Measurements from ENCODE around the gene PTPDC1.

Gene PTPDC1, protein sequence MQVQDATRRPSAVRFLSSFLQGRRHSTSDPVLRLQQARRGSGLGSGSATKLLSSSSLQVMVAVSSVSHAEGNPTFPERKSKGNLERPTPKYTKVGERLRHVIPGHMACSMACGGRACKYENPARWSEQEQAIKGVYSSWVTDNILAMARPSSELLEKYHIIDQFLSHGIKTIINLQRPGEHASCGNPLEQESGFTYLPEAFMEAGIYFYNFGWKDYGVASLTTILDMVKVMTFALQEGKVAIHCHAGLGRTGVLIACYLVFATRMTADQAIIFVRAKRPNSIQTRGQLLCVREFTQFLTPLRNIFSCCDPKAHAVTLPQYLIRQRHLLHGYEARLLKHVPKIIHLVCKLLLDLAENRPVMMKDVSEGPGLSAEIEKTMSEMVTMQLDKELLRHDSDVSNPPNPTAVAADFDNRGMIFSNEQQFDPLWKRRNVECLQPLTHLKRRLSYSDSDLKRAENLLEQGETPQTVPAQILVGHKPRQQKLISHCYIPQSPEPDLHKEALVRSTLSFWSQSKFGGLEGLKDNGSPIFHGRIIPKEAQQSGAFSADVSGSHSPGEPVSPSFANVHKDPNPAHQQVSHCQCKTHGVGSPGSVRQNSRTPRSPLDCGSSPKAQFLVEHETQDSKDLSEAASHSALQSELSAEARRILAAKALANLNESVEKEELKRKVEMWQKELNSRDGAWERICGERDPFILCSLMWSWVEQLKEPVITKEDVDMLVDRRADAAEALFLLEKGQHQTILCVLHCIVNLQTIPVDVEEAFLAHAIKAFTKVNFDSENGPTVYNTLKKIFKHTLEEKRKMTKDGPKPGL

DNA sequence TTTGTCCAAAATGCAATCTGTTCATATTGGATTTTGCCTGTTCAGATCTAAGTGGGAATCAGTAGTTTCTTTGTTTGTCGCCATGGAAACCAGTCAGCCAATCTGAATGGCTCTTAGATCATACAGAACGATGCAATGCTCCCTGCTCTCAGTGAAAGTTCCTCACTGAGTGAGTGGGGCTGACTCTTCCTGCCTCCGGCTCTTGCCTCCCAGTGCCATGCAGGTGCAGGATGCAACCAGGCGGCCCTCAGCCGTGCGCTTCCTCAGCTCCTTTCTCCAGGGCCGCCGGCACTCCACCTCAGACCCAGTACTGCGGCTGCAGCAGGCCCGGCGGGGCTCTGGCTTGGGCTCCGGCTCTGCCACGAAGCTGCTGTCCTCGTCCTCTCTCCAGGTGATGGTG lies at the start of gene PTPDC1:
TSS of gene PTPDC1 (plus strand) at position 151 of the 400 bp plus-strand sequence. CDS start at position 218, 67 bp downstream.
- DNase-seq: no peak

DNA sequence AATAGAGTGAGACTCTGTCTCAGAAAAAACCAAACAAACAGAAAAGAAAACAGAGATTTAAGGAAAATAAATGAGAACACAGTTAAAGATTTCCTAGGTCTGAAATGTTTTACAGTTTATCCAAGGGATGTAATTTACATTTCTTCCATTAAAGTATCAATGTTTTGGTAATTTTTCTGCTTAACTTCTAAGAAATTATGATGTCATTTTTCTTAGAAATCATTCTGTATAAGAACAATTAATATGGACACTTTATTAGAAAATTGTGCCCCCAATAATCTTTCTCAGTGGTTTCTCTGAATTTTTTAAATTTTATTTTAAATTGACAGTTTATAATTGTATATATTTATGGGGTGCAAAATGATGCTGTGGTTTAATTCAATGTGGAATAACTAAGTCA lies 49.8 kb upstream of the PTPDC1 start:
- no peak for DNase-seq

DNA sequence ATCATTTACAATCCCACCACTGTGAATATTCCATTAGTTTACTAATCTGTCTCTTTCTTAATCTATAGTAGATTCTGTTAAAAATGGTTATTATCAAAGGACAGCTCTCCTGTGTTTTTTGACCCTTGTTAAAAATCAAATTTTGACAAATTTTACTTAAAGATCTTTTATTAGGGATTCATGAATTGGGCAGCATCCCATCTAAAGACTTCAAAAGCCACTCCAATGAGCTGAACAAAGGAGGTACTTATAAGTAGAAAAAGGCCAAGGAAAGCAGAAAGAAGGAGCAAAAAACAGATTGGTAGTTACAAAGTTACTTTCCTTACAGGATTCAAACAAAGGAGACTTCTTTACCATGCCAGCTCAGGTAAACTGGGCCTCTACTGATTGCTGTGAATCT lies 44.5 kb upstream of the PTPDC1 start:
- no peak for DNase-seq

DNA sequence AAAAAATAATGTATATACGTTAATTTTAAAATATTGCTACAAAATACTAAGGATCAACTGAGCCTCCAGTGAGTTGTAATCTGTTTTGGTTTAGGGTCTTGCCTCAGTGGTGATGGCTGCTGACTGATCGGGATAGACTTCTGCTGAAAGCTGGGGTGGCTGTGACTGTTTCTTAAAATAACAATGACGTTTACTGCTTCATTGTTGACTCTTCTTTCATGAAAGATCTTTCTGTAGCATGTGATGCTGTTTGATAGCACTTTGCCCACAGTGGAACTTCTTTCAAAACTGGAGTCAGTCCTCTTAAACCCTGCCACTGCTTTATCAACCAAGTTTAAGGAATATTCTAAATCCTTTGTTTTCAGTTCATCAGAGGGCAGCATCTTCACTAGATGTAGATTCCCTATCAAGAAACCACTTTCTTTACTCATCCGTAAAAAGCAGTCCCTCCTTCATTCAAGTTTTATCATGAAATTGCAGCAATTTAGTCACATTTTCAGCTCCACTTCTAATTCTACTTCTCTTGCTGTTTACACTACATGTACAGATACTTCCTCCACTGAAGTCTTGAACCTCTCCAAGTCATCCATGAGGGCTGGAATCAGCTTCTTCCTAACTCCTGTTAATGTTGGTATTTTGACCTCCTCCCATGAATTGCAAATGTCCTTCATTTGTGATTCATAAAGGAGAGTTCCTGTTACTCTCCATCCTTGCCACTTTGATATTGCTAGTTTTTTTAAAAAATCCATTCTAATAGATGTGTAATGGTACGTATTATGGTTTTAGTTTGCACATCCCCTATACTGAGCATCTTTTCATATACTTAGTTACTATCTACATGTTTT lies 41.5 kb upstream of the PTPDC1 start:
- DNase-seq: no peak

DNA sequence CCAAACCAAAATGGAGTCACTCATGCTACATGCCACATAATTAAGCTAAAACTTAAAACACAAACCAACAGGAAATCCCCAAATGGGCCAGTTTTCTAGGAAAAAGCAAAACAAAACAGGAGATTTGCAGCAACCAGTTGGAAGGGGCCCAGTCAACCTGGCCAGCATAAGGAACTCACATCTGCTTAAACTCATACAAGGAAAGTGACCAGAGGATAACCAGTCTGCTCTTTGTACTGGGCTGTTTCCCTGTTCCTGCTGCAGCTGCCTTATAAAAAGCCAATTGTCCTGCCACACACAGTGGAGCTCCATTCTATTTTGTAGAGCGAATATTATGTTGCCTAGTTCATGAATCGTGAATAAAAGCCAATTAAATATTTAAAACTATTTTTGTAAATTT lies 29.5 kb upstream of the PTPDC1 start:
- DNase-seq: no peak

DNA sequence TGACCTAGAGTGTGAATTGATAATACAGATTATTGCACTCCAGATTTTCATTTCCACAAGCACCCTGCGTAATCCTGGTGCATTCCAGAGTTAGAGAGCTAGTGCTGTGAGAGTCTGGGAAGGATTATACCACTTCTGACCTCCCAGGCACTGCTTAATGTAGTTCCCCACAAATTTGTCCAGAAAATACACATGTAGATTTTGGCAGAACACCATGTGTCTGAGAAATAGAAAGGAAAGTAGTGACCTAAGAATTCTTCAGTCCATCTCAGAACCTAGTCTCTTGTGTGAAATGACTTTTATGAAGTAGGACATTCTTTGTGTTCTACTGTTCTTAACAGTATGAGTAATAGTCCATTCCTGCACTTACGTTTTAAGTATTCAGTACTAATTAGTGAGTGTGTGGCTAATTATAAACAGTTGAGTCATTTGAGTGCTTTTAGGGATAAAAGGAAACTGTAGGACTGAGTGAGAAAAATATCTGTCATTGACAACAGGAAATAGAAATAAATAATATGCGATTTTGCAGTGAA lies 27.8 kb upstream of the PTPDC1 start:
- DNase-seq: no peak

DNA sequence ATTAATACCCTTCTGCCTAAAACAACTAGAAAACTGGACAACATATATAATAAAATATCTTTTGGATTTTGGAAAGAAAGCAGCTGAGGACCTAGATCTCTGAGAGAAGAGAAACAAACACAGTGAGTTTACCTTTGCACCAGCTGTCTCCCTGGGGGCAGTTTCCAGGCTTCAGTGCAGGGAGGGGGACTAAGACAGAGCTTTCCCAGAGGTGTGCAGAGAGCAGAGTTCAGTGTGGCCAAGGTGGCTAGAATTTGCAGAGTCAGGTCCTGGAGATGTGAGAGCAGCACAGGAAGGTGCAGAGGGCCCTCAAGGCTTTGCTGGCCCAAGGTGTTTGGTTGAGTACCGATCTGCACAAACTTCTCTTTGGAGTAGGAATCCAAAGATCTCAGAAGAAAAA lies 26.3 kb upstream of the PTPDC1 start:
- DNase-seq: no peak

DNA sequence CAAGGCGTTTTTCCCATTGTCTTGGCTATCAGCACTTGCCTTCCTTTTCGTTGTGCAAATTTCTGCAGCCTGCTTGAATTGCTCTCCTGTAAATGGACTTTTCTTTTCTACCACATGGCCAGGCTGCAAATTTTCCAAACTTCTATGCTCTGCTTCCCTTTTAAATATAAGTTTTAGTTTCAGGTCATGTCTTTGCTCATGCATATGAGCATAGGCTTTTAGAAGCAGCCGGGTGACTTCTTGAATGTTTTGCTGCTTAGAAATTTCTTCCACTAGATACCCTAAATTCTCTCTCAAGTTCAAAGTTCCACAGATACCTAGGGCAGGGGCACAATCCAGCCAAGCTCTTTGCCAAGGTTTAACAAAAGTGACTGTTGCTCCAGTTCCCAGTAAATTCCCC lies 22.4 kb upstream of the PTPDC1 start:
- no peak for DNase-seq

DNA sequence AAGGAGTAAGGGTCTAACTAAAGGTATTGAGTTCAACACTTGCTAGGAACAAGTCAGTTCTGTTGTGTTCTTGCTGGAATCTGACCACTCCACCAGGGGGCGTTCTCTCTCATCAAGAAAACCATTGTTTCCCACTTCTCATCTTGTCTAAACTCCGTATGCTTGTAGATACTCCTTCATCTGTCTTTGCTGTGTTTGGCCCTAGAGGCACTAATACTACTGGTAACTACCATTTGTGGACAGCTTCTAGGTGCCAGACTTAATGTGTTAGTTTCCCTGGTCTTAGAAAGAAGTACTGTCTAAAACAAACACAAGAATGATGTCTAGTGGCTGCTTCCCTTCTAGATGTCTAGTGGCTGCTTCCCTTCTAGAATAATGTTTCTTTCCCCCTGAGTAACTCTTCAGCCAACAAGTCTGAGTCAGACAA lies 18.7 kb upstream of the PTPDC1 start:
- DNase-seq: peak; percentile 77

DNA sequence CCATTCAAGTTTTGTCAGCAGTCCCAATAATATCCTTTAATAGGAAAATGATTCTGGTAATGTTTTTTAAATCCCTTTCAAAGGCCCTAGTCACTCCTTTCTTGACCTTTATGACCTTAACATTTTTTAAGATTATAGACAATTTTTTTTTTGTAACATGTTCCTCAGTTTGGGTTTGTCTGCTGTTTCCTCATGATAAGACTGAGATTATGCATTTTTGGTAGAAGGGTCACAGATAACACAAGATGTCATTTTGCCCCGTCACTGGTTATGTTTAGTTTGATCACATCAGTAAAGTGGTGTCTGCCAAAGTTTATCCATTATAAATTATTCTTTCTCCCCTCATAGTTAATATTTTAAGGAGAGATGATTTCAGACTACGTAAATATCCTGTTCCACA lies 16.0 kb upstream of the PTPDC1 start:
- DNase-seq: no peak

DNA sequence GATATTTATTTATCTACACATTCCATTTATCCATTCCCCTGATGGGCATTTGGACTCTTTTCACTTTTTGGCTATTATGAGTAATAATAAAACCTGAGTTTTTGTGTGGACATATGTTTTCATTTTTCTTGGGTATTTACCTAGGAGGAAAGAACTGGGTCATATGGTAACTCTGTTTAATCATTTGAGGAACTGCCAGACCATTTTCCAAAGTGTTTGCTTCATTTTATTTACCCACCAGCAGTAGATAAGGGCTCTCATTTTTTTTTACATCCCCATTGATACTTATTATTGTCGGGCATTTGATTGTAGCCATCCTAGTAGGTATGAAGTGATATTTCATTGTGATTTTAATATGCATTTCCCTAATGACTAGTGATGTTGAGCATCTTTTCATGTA lies 7.7 kb upstream of the PTPDC1 start:
- no peak for DNase-seq

DNA sequence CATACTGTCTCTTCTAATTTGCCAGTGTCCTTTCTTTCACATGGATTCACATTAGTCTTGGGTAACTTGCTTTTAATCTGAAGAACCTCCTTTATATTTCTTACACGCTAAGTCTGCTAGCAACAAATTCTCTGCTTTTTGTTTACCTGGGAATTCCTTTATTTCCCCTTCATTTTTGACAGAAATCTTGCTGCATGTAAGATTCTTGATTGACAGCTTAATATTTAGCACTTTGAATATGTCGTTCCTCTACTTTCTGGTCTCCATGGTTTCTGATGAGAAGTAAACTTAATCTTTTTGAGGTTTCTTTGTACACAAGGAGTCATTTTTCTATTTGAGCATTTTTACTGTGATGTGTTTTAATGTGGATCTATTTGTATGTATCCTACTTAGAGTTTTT lies 6.2 kb upstream of the PTPDC1 start:
- DNase-seq: no peak

DNA sequence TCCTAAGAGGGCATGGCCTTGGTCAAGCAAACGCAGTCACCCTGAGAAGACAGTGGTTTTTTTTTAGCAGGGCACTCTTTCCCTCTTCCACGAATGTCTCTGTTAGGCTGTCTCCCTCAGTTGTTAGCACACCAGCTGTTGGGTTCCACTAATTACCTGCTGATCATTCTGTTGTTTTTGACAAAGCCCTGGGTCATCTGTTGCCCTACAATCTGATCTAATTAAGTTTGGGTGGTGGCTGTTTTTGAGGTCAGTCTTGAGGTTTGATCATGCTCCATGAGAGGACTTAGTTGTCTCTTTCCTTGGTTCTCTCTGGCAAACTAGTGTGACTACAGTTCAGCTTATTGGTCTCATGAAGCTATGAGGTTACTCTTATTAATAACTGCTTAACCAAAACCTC lies 5.0 kb upstream of the PTPDC1 start:
- no peak for DNase-seq

DNA sequence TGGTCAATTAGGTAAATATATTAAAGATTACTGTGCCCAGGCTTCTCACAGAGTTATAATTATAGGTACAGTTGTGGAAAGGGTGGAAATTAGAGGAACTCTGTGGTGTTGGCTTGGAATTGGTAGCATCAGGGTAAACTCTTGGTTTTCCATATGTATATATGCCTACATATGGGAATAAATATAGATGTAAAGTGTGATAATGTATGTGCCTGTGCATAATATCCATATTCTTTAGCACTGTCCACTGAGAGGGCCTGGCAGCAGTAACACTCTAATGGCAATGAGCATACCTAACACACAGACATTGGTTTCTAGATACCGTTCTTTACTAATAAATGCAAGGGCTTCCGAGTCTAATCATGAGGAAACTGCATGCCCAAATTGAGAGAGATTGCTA lies 4.0 kb upstream of the PTPDC1 start:
- DNase-seq: no peak

DNA sequence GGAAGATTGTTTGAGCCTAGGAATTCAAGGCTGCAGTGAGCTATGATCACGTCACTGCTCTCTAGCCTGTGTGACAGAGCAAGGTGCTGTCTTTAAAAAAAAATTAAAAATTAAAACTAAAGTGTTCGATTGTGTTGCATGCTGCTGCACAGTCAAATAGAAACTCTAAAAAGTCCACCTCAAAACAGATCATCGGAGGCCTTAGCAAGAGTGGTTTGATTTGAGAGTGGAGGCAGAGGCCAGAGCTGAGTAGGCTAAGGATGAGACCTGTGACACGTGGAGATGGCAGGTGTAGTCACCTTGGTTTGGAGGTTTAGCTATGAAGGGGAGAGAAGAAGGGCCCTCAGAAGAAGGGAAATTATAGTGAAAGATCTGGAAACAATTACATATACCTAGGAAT lies 2.8 kb upstream of the PTPDC1 start:
- no peak for DNase-seq

DNA sequence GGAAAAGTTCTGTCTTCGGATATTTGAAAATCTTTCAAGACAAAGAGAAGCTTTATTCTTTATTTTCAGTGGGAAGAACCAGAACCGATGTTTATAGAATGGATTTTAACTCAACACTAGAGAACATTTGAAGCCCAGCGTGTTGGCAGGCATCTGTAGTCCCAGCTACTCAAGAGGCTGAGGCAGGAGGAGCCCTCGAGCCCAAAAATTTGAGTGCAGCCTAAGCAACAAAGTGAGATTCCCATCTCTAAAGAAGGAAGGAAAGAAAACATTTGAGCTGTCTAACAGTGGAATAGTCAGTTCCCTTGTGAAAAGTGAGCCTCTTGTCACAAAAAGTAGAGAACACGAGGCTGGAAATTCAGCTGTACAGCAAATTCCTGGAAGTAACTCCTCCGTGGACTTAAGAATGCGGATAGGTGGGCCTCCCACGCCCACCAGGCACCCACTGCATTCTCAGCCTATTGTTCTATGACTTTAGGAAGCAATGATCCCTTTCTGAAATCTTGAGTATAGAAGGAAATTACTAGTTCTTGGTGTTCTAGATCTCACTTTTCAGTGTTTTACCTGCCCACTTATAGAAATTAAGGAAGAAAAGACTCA lies 2.3 kb upstream of the PTPDC1 start:
- no peak for DNase-seq

DNA sequence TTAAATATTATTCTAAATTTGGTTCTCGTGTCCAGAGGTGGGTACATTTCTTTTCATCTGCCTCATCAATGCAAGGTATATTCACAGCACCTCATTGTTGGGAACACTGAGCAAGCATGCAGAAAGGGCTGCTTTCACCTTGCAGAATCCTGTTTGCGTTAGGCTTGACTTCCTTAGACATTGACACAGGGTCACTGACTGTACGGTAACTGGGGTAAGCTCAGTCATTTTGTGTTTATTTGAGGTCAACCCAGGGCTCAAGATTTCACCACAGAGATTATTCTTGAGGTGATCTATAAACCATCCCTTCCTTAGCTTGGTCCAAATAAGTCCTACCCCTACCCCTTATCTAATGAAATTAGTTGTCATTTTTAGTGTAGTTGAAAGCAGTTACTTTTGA lies 1.7 kb upstream of the PTPDC1 start:
- DNase-seq: no peak

DNA sequence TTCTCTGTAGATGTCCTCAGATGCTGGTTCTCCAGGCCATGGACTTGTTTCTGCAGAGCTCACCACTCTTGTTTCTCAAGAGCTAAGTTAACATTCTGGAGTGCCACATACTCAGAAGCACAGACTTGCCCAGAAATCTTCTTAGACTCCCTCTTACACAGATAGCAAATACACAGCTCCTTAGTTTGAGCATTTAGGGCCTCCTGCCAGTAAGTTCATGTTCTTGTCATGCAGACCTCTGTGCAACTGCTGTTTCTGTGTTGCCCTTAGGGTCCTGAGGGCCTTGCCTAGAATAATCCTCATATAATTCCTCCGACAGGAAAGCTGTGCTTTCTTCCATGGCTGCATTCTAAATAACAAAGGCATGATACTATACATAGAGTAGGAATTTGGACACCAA lies 1.3 kb upstream of the PTPDC1 start:
- no peak for DNase-seq

DNA sequence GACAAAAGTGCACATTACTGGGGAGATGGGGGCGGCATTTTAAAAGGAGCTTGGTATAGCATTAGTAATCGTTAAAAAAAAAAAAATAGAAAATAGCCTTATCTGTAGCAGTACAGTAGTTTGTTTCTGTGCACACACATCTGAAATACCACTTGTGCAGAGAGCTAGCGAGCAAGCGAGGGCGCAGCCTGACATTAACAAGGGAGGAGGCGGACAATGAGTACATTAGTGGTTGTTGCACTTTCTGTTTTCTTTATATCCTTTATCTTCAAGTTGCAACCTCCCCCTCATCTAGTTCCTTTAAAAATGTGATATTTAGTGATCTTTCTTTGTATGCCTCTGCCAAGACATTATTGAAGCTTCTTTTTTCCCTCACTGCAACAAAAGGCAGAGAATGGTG lies 880 bp upstream of the PTPDC1 start:
- DNase-seq: no peak

DNA sequence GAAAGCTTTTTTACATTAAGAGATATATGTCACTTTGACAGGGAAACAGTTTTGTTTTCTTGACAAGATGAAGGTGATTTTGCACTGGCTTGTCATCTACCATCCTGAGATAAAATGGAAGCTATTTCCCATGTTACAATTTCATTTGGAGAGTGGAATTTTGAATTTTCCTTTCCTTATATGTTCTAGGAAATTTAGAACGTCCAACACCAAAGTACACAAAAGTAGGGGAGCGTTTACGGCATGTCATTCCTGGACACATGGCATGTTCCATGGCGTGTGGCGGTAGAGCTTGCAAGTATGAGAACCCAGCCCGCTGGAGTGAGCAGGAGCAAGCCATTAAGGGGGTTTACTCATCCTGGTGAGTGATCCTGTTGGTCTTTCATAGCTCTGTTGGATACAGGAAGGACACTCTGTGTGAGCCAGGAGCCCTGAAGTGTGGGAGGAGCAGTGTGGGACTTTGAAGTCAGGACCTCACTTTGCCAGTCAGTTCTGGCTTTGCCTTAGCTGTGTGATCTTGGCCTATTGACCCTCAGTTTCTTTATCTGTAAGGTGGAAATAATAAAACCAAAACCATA lies 887 bp downstream of the PTPDC1 start:
- DNase-seq: no peak

DNA sequence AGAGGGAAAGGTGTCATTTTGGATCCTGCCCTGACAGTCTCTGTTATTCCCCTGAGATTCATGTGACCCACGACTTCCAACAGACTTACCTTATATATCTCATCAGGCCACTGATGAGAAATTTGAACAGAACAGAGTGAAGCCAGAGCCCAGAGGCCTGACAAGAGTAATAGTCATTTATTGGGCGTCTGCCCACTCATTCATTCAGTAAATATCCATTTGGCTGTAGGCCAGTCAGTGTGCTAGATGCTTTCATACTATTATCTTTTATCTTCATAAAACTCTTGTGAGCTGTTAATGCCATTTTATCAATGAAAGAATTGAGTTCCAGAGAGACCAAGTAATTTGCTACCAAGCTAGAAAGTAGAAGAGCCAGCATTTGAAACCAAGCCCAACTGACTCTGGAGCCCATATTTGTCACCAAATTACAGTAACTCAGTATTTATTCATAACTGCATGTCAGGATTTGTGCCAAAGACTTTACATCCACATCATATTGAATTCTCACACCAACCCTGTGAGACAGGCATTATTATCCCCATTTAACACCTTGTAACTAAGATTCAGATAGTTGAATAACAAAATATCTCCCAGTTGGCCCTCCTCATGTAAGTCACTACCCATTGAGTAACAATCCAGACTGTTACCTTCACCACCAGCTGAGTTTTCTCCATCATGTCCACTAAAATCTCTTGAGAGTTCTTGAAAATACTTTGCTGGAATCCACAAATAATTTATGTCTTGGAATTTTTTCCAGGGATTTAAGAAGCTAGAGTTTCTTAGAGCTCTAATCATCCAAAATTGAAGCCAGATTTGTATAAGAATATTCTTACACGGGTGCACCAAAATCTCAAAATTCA lies 2.5 kb downstream of the PTPDC1 start:
- no peak for DNase-seq

All from stimulated activated CD4-positive, alpha-beta T cell treated with anti-CD3 and anti-CD28 coated beads, Interleukin-4, amount 100 ng/mL, for 24 hours (primary cell).